ENCODE data around the gene SORBS2. TPM values are rescaled to one million over a fixed set of nuclear protein-coding genes. Genes with fewer than 3 reads are reported as not detected.

SORBS2 gene
- total RNA-seq, 1 donor from 2014 or later, result 43.2 TPM

DNA sequence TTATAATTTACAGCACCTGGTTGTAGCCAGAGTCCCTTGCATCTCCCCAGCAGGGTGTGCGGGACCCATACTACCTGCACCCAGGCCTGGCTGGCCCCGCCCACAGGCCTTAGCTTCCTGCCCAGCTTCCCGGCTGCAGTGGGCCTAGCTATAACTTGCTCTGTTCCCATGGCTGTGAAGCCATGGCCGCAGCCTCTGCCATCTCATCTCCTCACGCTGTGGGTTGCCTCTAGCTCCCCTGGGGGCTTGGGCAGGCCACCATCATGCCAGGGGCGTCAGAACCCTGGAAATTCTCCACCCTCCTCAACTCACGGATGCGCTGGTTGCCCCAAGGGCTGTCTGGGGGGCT, 26.1 kb upstream of the SORBS2 start:
- Mint-ChIP-seq H3K9me3 (peaks cover 5% of the 10 kb centered on the region), H3K4me3 (no peak overlapping the region), H3K4me1 (ENCODE audit: unreplicated experiment) (peaks cover 16% of the 10 kb centered on the region), H3K27me3 (no peaks in the 10 kb centered on the region), H3K36me3 (peaks cover 4% of the 10 kb centered on the region), H3K27ac (no peak overlapping the region)
- no peak for DNase-seq (ENCODE audit: extremely low spot score, unreplicated experiment)
- TF ChIP-seq, protein P1, sequence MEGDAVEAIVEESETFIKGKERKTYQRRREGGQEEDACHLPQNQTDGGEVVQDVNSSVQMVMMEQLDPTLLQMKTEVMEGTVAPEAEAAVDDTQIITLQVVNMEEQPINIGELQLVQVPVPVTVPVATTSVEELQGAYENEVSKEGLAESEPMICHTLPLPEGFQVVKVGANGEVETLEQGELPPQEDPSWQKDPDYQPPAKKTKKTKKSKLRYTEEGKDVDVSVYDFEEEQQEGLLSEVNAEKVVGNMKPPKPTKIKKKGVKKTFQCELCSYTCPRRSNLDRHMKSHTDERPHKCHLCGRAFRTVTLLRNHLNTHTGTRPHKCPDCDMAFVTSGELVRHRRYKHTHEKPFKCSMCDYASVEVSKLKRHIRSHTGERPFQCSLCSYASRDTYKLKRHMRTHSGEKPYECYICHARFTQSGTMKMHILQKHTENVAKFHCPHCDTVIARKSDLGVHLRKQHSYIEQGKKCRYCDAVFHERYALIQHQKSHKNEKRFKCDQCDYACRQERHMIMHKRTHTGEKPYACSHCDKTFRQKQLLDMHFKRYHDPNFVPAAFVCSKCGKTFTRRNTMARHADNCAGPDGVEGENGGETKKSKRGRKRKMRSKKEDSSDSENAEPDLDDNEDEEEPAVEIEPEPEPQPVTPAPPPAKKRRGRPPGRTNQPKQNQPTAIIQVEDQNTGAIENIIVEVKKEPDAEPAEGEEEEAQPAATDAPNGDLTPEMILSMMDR (conservative IDR thresholded peaks at IDR 0.05), result no peak

DNA sequence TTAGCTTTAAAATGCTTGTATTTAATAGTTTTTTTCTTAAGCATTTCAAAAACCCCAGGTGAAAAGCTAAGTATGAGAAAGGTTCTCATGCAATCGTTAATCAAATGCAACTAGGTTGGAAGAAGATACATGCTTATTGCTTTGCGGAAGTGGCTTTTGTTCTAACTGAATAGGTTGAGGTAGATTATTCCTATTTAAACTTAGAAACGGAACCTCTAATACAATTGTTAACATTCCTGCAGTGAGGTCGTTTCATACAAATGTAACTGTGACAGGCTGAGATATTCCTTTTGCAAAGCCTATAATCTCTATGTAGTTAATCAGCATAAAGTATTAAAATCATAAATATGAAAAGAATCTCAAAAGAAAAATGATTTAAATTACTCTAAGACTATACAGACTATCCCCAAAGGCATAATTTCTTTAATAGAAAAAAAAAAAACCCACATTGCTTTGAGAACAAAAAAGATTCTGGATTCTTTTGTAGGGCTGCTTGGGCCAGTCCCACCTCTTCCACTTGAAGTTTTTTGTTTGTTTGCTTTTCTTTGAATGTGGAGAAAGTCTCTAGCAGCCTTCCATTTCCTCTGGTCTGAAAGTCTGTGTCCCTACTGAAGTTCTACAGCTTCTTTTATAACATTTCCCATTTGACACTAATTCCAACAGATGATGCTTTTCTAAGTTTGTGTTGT, 25.6 kb upstream of the SORBS2 start:
- Mint-ChIP-seq H3K36me3 (peaks cover 4% of the 10 kb centered on the region), H3K27me3 (no peaks in the 10 kb centered on the region), H3K27ac (no peak overlapping the region), H3K9me3 (peaks cover 5% of the 10 kb centered on the region), H3K4me3 (no peak overlapping the region), H3K4me1 (ENCODE audit: unreplicated experiment) (peaks cover 21% of the 10 kb centered on the region)
- no peak for DNase-seq (ENCODE audit: extremely low spot score, unreplicated experiment)
- TF ChIP-seq, protein P1 (conservative IDR thresholded peaks at IDR 0.05), result no peak

DNA sequence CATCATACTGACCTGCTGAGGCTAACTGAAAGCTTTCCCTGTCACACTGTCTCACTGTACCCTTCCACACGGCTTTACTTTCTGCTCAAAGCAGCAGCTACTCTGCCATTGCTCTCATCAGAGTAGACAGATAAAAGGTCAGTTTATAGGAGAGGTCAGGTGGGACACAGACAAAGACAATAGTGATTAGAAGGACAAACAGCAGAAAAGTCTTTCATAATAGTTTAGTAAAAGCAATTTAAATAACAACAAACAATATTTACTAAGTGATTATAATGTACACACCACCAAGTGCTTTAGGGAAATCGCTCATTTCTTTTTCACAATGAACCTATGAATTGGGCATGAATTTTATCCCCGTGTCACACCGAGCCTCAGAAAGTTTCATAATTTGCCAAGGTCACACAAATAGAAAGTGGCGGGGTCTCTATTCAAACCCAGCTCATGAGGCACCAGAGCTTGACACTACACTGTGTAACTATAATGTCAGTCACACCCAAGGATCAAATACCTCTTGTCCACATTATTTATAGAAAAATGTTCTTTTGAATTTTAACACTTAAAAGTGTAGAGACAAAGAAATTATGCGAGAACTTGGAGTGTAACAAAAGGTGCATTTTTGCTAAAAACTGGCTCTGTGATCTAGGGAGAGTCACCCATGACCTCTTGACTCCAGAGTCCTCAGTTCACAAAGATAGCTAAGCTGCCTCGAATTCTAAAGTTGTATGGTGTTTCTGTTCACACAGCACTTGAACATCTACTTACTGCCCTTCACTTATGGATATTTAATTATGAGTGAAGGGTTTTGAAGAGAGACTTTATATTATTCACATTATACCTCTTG, 24.5 kb upstream of the SORBS2 start:
- H3K9me3 Mint-ChIP-seq, result peaks cover 5% of the 10 kb centered on the region
- peaks cover 4% of the 10 kb centered on the region for H3K36me3 Mint-ChIP-seq
- TF ChIP-seq, protein P1 (conservative IDR thresholded peaks at IDR 0.05), result no peak
- no peaks in the 10 kb centered on the region for H3K27me3 Mint-ChIP-seq
- H3K4me3 Mint-ChIP-seq, result no peak overlapping the region
- H3K4me1 Mint-ChIP-seq (ENCODE audit: unreplicated experiment), result peaks cover 25% of the 10 kb centered on the region
- DNase-seq (ENCODE audit: extremely low spot score, unreplicated experiment), result no peak
- H3K27ac Mint-ChIP-seq, result no peak overlapping the region

DNA sequence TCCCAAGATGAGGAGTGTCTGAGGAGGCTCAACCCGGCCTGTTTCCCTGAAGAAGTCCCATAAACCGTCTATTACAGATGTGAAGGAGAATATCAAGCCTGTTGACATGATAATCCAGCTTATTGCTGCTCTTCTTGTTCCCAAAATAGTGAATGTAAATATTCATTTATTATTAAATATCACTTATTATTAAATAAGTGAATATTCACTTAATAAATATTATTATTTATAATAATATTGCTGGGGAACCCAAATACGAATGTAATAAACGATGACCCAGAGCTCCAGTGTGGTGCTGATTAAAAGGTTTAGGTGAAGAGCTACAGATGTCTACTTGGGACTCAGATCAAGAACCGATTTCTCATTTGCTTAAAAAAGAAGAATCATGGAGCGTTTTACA, 23.8 kb upstream of the SORBS2 start:
- H3K4me3 Mint-ChIP-seq, result no peak overlapping the region

DNA sequence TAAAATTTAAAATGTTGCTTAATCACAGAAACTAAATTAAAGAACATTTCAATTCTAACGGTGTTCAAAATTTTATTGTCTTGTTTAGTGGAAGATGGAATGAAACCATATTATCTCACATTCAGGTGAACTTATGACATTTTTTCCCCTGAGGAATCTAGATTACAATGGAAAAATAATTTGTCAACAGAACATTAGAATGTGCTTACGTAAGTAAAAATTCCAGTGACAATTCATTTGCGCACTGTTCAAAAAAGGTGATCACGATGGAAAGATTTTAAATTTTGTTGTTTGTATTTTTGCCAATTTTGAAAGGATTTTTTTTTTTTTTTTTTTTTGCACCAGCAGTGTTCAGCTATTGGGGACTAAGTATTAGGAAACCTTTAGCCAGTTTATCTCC, 23.3 kb upstream of the SORBS2 start:
- Mint-ChIP-seq H3K9me3 (peaks cover 5% of the 10 kb centered on the region), H3K27me3 (no peaks in the 10 kb centered on the region), H3K27ac (no peak overlapping the region), H3K36me3 (peaks cover 4% of the 10 kb centered on the region), H3K4me3 (no peak overlapping the region), H3K4me1 (ENCODE audit: unreplicated experiment) (peaks cover 31% of the 10 kb centered on the region)
- TF ChIP-seq, protein P1 (conservative IDR thresholded peaks at IDR 0.05), result no peak
- DNase-seq (ENCODE audit: extremely low spot score, unreplicated experiment), result no peak

More for the DNA sequence above, 23.8 kb upstream of the SORBS2 start:
- Mint-ChIP-seq H3K36me3 (peaks cover 4% of the 10 kb centered on the region), H3K27me3 (no peaks in the 10 kb centered on the region), H3K4me1 (ENCODE audit: unreplicated experiment) (peaks cover 28% of the 10 kb centered on the region), H3K27ac (no peak overlapping the region), H3K9me3 (peaks cover 5% of the 10 kb centered on the region)
- TF ChIP-seq, protein P1 (conservative IDR thresholded peaks at IDR 0.05), result no peak
- DNase-seq (ENCODE audit: extremely low spot score, unreplicated experiment), result no peak

Data from type B pancreatic cell (in vitro differentiated cells).